Activated naive CD8-positive, alpha-beta T cell (primary cell): ENCODE results near the gene PRKAR1B.
"Not testable (repeated sequence)": the region's sequence is repeated elsewhere in the genome, so short reads cannot be mapped to it uniquely, and the experiment has no call there.

Source experiments
- H3K27ac Mint-ChIP-seq: one replicate; pipeline ENCODE4 v1.8.0; 2021; ENCODE audit warnings: mixed read lengths
- H3K27me3 Mint-ChIP-seq: one replicate; pipeline ENCODE4 v1.8.0; 2021; ENCODE audit warnings: mixed read lengths
- H3K36me3 Mint-ChIP-seq: one replicate; pipeline ENCODE4 v1.8.0; 2021; ENCODE audit warnings: mixed read lengths
- H3K4me1 Mint-ChIP-seq: one replicate; pipeline ENCODE4 v1.8.0; 2021; ENCODE audit warnings: low read depth, mixed read lengths
- H3K4me3 Mint-ChIP-seq: one replicate; pipeline ENCODE4 v1.8.0; 2021; ENCODE audit warnings: mild to moderate bottlenecking, mixed read lengths
- H3K9me3 Mint-ChIP-seq: one replicate; pipeline ENCODE4 v1.8.0; 2021; ENCODE audit warnings: low read depth, mixed read lengths

PRKAR1B gene

DNA sequence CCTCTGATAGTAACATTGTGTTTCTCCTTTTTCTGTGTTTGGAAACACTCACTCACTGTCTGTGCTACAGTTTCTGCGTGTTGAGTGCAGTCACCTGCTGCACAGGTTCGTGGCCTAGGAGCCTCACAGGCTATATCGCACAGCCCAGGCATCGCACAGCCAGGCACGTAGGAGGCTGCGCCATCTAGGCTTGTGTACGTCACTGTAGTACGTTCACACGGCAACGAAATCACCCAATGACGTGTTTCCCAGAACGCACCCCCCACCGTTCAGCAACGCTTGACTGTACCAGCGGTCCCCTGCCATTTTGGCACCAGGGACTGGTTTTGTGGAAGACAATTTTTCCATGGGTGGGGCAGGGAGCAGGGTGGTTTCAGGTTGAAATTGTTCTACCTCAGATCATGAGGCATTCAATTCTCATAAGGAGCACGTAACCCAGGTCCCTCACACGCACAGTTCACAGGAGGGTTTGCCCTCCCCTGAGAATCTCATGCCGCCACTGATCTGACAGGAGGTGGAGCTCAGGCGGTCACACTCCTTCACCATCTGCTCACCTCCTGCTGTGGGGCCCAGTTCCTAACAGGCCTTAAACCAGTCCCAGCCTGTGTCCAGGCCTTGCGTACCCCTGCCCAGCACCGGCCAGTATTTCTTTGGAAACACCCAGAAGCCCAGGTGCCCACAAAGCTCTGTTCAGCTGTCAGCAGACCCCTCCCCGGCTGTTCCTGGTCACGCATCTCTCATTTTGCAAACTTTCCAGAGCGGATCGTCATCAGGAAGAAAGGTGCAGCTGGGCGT, 23.2 kb upstream of the PRKAR1B start:
- Mint-ChIP-seq H3K27ac (no peak overlapping the region), H3K9me3 (no peaks in the 10 kb centered on the region), H3K27me3 (no peaks in the 10 kb centered on the region), H3K36me3 (peaks cover 8% of the 10 kb centered on the region), H3K4me3 (no peak overlapping the region), H3K4me1 (no peaks in the 10 kb centered on the region)

DNA sequence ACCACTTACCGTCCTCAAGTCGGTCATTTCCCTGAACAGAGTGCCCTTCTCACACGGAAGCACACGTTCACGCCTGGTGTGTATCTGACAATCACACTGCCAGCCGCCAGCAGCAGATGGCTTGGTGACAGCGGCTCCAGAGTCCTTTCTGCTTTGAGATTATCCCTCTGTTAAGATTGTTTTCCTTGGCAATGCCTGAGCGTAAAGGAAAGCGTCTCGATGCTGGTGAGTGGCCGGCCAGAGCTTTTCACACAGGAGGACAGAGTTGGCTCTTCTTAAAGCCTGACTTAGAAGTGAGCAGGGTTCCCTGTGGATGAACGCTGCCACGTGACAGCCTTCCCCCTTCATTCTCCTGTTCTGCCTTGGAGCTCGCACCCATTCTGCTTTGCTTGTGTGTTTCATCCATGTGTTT, 22.1 kb upstream of the PRKAR1B start:
- H3K9me3 Mint-ChIP-seq = no peaks in the 10 kb centered on the region
- no peaks in the 10 kb centered on the region for H3K27me3 Mint-ChIP-seq
- H3K27ac Mint-ChIP-seq = no peak overlapping the region
- peaks cover 7% of the 10 kb centered on the region for H3K36me3 Mint-ChIP-seq
- H3K4me1 Mint-ChIP-seq = no peaks in the 10 kb centered on the region
- H3K4me3 Mint-ChIP-seq = no peak overlapping the region

- H3K27me3 Mint-ChIP-seq = no peaks in the 10 kb centered on the region
- H3K36me3 Mint-ChIP-seq = peaks cover 7% of the 10 kb centered on the region
- H3K4me3 Mint-ChIP-seq = no peak overlapping the region
- H3K4me1 Mint-ChIP-seq = no peaks in the 10 kb centered on the region
- H3K9me3 Mint-ChIP-seq = no peaks in the 10 kb centered on the region
- no peak overlapping the region for H3K27ac Mint-ChIP-seq
Observed at GRCh38 chr7:748446-748845, 21.4 kb upstream of the PRKAR1B start.

DNA sequence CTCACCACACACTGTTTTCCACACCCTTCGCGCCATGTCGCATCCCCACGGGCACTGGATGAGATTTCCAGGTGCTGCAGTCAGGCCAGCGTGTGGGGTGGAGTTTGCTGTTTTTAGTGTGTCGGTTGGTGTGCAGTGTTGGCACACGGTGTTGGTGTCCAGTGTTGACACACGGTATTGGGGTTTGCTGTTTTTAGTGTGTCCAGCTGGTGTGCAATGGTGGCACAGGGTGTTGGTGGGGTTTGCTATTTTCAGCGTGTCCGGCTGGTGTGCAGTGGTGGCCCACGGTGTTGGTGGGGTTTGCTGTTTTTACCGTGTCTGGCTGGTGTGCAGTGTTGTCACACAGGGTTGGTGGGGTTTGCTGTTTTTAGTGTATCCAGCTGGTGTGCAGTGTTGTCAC, 20.1 kb upstream of the PRKAR1B start:
- Mint-ChIP-seq H3K27ac (no peak overlapping the region), H3K9me3 (no peaks in the 10 kb centered on the region), H3K36me3 (peaks cover 4% of the 10 kb centered on the region), H3K4me3 (no peak overlapping the region), H3K27me3 (no peaks in the 10 kb centered on the region), H3K4me1 (no peaks in the 10 kb centered on the region)

DNA sequence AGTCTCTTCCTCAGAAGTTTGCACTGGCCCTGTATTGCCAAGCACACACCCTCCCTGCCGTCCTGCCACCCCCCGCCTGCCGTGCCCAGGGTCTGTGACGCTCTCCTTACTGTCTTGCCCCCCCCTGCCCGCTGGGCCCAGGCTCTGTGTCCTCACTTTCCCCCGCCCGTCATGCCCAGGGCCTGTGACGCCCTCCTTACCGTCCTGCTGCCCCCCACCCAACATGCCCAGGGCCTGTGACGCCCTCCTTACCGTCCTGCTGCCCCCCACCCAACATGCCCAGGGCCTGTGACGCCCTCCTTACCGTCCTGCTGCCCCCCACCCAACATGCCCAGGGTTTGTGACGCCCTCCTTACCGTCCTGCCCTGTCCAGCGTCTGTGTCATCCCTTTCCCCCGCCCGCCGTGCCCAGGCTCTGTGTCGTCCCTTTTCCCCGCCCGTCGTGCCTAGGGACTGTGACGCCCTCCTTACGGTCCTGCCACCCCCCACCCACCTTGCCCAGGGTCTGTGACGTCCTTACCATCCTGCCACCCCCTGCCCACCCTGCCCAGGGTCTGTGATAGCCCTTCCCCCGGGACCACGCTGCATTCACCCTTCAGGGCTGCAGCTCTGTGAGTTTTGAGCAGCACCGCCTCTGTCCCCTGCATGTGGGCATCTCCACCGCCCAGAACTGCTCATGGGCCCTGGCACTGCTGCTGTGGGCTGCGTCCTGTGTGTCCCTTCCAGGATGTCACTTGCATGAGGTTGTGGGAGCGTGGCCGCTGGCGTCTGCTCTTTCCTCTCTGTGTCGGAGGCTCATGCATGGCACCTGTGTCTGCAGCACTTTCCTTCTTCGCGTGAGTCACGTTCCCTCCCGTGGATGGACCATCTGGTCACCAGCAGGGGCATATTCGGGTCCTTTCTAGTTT, 19.3 kb upstream of the PRKAR1B start:
- H3K4me3 Mint-ChIP-seq = no peak overlapping the region
- peaks cover 4% of the 10 kb centered on the region for H3K36me3 Mint-ChIP-seq
- H3K27ac Mint-ChIP-seq = no peak overlapping the region
- H3K9me3 Mint-ChIP-seq = no peaks in the 10 kb centered on the region
- no peaks in the 10 kb centered on the region for H3K4me1 Mint-ChIP-seq
- no peaks in the 10 kb centered on the region for H3K27me3 Mint-ChIP-seq

- Mint-ChIP-seq H3K36me3 (peaks cover 4% of the 10 kb centered on the region), H3K9me3 (no peaks in the 10 kb centered on the region), H3K27ac (no peak overlapping the region), H3K27me3 (no peaks in the 10 kb centered on the region), H3K4me3 (no peak overlapping the region), H3K4me1 (no peaks in the 10 kb centered on the region)
Observed at GRCh38 chr7:745431-746154, 18.5 kb upstream of the PRKAR1B start.

GRCh38 chr7:744854-745430, 17.9 kb upstream of the PRKAR1B start:
- peaks cover 4% of the 10 kb centered on the region for H3K36me3 Mint-ChIP-seq
- no peaks in the 10 kb centered on the region for H3K4me1 Mint-ChIP-seq
- H3K27ac Mint-ChIP-seq = no peak overlapping the region
- no peaks in the 10 kb centered on the region for H3K27me3 Mint-ChIP-seq
- no peaks in the 10 kb centered on the region for H3K9me3 Mint-ChIP-seq
- H3K4me3 Mint-ChIP-seq = no peak overlapping the region

- H3K27ac Mint-ChIP-seq, H3K27me3 Mint-ChIP-seq, H3K36me3 Mint-ChIP-seq, H3K4me1 Mint-ChIP-seq, H3K4me3 Mint-ChIP-seq, H3K9me3 Mint-ChIP-seq: not testable (repeated sequence)
Observed at GRCh38 chr7:744128-744520, 17.0 kb upstream of the PRKAR1B start.

DNA sequence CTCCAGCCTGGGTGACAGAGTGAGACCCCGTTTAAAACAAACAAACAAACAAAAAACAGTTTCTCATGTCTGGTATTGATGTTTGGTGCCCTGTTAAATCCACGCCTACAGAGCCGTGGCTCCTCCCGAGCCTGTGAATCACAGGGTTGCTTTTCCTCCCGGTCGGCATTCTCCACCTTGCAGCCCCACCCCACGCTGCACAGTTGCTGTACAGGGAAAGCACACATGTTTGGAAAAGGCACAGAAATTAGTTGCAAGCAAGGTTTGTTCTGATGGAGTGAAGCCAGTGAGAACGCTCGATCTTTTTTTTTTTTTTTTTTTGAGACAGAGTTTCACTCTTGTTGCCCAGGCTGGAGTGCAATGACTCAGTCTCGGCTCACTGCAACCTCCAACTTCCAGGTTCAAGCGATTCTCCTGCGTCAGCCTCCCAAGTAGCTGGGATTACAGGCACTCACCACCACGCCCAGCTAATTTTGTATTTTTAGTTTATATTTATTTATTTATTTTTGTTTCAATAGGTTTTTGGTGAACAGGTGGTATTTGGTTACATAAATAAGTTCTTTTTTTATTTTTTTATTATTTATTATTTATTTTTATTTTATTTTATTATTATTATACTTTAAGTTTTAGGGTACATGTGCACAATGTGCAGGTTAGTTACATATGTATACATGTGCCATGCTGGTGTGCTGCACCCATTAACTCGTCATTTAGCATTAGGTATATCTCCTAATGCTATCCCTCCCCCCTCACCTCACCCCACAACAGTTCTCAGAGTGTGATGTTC, 16.5 kb upstream of the PRKAR1B start:
- H3K27ac Mint-ChIP-seq, H3K4me1 Mint-ChIP-seq, H3K4me3 Mint-ChIP-seq, H3K9me3 Mint-ChIP-seq, H3K27me3 Mint-ChIP-seq, H3K36me3 Mint-ChIP-seq: not testable (repeated sequence)

GRCh38 chr7:742791-743190, 15.7 kb upstream of the PRKAR1B start:
- Mint-ChIP-seq H3K27ac (no peak overlapping the region), H3K9me3 (no peaks in the 10 kb centered on the region), H3K27me3 (no peaks in the 10 kb centered on the region), H3K4me3 (no peak overlapping the region), H3K36me3 (peaks cover 4% of the 10 kb centered on the region), H3K4me1 (peaks cover 3% of the 10 kb centered on the region)

DNA sequence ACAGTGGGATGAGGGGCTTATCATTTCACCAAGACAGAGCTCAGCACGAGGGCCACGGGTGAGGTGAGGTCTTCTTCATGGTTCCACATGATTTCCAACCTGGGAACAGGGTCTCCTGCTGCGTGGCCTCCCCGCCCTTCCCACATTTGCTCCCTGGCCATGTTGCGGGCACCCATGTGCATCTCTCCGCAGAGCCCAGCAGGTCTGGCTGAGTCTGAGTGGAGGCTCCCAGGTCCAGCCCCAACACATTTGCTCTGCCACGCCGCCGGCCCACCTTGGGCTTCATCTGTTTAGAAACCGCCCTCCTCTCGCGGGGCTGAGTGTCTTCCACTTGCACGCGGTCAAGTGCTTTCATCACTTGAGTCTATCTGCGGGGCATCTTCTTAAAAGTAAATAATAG, 14.8 kb upstream of the PRKAR1B start:
- Mint-ChIP-seq H3K27ac (no peak overlapping the region), H3K9me3 (no peaks in the 10 kb centered on the region), H3K4me3 (no peak overlapping the region), H3K36me3 (peaks cover 7% of the 10 kb centered on the region), H3K4me1 (peaks cover 7% of the 10 kb centered on the region), H3K27me3 (no peaks in the 10 kb centered on the region)

DNA sequence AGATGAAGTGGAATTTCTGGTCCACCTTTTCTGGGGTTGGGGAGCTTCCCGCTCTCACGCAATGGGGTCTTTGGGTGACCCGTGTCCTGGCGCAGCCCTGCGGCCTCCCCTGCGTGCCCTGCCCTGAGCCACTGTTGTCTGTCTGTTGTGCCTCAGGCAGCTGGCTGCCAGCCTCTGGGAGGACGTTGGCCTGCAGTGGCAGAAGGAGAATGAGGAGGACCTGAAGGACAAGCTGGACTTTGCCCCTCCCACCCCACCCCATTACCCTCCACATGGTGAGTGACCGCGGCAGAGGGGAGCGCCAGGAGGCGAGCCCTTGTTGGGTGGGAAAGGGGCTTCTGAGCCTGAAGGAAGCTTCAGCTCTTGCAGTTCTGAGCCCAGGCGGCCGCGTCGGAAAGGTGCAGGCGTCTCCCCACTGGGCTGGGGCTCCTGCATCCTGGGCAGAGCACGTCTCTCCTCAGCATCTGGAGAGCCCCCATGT, 14.2 kb upstream of the PRKAR1B start:
- Mint-ChIP-seq H3K36me3 (peaks cover 7% of the 10 kb centered on the region), H3K4me3 (no peak overlapping the region), H3K27ac (no peak overlapping the region), H3K27me3 (no peaks in the 10 kb centered on the region), H3K4me1 (peaks cover 7% of the 10 kb centered on the region), H3K9me3 (no peaks in the 10 kb centered on the region)

DNA sequence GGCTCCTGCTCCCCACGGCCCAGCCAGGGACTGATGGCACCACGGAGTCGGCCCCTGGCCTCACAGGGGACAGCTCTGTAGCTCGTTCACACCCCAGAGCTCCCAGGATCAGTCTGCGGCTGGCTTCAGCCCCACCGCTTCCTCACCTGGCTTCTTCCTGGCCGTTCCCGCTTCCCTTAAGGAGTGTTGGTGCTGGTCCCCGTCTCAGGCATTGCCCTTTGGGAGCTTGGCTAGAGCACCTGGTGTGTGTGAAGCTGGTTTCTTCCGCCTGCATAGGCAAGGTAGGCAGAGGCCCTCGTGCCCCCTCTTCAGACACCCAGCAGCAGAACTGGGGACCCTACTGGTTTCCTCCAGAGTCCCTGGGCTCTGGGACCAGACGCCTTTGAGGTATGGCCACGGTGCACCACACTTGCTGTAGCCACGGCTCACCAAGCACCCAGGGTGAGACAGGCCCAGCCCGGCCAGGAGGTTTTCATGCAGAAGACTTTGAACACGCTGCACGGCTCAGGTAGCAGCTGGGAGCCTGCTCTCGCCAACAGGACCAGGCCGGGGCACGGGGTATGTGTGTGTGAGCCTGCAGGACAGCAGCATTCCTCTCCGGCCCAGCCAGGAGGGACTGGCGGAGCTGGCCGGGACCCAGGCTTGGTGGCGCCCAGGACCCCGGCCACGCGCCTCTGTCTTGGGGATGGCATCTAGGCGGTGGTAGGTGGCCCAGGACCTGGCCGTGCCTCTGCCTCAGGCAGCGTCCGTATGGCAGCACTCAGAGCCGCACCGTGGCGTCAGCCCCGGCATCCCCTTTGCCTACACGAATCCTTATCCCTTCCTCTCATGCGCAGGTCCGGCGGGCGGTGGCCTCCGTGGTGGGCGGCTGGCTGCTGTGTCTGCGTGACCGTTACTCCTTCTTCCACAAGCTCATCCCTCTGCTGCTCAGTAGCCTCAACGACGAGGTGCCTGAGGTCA, 13.2 kb upstream of the PRKAR1B start:
- H3K27ac Mint-ChIP-seq = no peak overlapping the region
- peaks cover 7% of the 10 kb centered on the region for H3K4me1 Mint-ChIP-seq
- H3K27me3 Mint-ChIP-seq = no peaks in the 10 kb centered on the region
- no peaks in the 10 kb centered on the region for H3K9me3 Mint-ChIP-seq
- H3K36me3 Mint-ChIP-seq = peaks cover 3% of the 10 kb centered on the region
- H3K4me3 Mint-ChIP-seq = no peak overlapping the region
